K562 treated with DMSO at 1 percent for 24 hours (cell line): ENCODE data around the gene ZFP69B. TPM values are rescaled to one million over a fixed set of nuclear protein-coding genes. Genes with fewer than 3 reads are reported as not detected.

Experiments used
- total RNA-seq: library from RNA; unstranded; fragments of 300-600 nt; gene quantifications from 2 replicates; pipeline ENCODE4 v1.2.3, GENCODE V29; 2022; ENCODE audit warnings: low read depth; ENCODE audit not compliant: insufficient read depth

ZFP69B gene
- total RNA-seq: 4.2 and 5.1 TPM in 2 replicates

DNA sequence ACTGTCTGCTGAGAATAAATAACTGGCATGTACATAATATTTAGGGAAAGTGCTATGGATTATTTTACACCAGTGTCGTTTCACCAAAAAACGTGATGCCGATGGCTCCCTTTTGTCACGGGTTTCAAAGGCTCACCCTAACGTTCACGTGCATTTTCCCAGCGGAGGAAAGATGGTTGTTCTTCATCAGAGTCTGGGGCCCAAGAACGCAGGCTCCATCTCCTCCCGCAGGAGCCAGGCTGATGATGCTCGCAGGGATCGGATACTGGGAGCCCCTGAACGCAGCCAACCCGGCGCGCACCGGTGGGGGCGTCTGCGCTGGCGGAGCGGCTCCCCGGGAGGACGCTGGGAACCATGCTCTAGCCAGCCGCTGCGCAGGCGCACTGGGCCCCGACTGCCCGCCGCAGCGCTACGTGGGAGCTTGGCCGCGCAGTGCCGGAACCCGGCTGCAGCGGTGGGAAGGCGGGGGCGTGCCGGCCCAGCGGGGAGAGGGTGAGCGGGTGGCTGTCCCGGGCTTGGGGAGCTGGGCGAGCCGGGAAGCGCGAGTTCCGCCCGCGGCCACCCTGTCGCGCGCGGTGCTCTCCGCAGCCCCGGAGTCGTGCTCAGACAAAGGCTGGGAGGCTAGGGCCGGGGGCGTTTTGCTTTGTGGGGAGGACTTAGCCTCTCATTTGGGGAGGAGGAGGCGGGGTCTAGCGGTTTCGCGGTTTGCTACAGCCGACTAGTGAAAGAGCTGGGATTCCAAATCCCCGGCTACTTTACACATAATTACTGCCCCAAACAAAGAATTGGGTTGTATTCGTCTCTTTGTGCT lies at the start of gene ZFP69B:
ZFP69B (plus strand) TSS at position 793 of the 811 bp plus-strand sequence. CDS start 486 bp downstream, outside the sequence.

DNA sequence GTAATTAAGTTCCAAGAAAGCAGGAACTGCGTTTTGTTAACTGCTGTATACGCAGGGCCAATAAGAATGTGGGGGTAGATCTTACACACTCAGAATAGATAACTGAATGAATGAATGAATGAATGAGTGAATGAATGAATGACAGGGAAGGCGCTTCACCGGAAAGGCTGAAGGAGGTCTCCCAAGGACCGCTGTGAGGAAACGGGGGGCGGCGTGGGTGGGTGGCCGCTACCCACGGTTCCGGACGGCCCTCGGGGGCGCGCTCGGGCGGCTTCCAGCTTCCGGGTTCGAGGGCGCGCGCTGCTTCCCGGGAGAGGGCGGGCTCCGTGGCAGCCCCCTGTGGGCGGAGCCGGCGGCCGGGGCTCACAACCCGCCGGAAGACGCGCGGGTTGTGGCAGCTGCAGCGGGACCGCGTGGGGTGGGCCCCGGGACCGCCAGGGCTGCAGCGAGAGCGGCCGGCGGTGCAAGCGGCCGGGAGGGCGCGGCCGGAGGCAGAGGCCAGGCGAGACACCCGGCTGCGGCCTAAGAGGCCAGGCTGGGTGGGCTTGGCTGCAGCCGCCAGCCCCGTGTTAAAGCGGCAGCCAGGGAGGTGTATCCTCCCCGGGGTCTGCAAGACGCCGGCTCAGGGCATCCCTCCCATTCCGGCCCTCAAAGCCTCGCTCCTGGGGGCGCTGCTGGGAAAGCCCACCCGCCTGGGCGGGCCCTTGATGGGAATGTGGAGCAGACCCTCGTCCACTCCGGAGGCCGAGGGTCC lies 26.8 kb downstream of the ZFP69B start, which contains the start of gene ZFP69:
ZFP69 (plus strand) TSS at position 367 of the 754 bp plus-strand sequence. CDS start 2,072 bp downstream, outside the sequence.

DNA sequence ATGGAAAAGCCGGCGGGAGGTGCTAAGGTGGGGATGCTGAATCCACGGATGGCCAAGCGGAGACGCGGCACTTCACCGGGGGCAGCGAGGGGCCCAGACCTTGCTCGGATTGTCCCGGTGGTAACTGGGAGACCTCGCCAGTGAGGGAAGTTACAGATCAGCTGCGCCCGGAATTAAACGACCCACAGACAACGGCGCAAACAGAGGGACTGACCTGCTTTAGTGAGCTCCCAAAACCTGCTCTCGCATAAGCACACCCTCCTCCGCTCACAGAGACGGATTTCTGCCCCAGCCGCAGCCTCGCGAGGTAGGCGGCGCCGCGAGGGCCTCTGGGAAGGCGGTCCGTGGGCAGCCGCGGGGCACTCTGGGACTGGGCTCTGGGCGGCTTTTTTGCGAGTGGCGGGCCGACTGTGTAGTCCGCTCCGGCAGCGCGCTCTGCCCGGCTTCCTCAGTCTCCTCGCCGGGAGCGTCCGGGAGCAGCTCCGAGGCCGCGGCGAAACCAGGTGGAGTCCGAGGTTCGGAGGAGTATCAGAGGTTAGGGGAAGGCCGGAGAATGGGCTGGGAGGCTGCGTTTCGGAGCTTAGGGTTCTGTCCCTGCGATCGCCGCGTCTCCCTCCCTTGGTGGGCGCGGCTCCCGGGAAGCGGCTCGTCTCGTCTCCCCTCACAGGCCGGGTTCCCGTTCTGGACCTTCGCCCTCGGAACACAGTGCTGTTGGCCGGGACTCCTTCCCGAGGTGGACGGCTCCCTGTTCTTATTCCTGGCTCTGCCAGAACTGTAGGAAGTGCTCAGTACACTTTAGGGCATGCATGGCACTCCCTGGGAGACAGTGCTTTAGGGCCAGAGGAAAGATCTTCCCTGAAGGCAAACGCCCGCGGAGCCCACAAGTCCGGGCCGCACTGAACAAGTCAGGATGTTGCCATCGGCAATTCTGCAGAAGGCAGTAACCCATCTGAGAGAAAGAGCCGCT lies 58.4 kb downstream of the ZFP69B start, which contains the start of gene EXO5:
EXO5 (plus strand) TSS at position 393 of the 967 bp plus-strand sequence. CDS start 5,778 bp downstream, outside the sequence.

Other genes starting within 250 kb of the ZFP69B start
- not detected in 2 replicates for gene TMCO2, start 202.5 kb upstream of the ZFP69B start, total RNA-seq
- 14.0 and 16.8 TPM in 2 replicates for gene ZMPSTE24, start 192.2 kb upstream of the ZFP69B start, total RNA-seq
- 5.7 and 6.9 TPM in 2 replicates for gene COL9A2, start 133.2 kb upstream of the ZFP69B start, total RNA-seq
- gene SMAP2, start 76.7 kb upstream of the ZFP69B start, total RNA-seq: 109 and 110 TPM in 2 replicates
- 2.6 and 3.2 TPM in 2 replicates for gene ZFP69, start 26.8 kb downstream of the ZFP69B start, total RNA-seq
- gene EXO5, start 58.3 kb downstream of the ZFP69B start, total RNA-seq: 5.0 and 5.7 TPM in 2 replicates
- 5.0 and 5.2 TPM in 2 replicates for gene ZNF684, start 81.2 kb downstream of the ZFP69B start, total RNA-seq
- gene RIMS3, start 215.2 kb downstream of the ZFP69B start, total RNA-seq: 1.8 and 2.0 TPM in 2 replicates
- 82.9 and 89.3 TPM in 2 replicates for gene NFYC, start 241.2 kb downstream of the ZFP69B start, total RNA-seq